ENCODE results near the gene PEBP1.

GRCh38 chr12:118120579-118121363, 15.2 kb upstream of the PEBP1 start:
- TF ChIP-seq GATA2 (IDR thresholded peaks at IDR 0.05; ENCODE audit: low read depth, low read length), result no peak
- no peak for TF ChIP-seq GATA3 (IDR thresholded peaks at IDR 0.05; ENCODE audit: low read depth, low read length)
